PC-9 (cell line): Measurements from ENCODE around the gene TLE3.

ENCODE experiments used
- CTCF ChIP-seq: fragments of 200-600 bp; sonication (generic); conservative IDR thresholded peaks from 2 replicates; pipeline ENCODE4 v1.6.1; 2017; ENCODE audit warnings: mixed run types, antibody characterized with exemption, mild to moderate bottlenecking, moderate library complexity
- EZH2 ChIP-seq: fragments of 200-600 bp; sonication (generic); IDR thresholded peaks from 2 replicates; pipeline ENCODE4 v1.8.0; 2017; ENCODE audit warnings: antibody characterized with exemption, low read depth

GRCh38 chr15:70092464-70093027 lies 5.2 kb downstream of the TLE3 start:
- TF ChIP-seq CTCF (no peak), EZH2 (no peak)
